ENCODE measurements around the gene SPATS1.

SPATS1 gene

DNA sequence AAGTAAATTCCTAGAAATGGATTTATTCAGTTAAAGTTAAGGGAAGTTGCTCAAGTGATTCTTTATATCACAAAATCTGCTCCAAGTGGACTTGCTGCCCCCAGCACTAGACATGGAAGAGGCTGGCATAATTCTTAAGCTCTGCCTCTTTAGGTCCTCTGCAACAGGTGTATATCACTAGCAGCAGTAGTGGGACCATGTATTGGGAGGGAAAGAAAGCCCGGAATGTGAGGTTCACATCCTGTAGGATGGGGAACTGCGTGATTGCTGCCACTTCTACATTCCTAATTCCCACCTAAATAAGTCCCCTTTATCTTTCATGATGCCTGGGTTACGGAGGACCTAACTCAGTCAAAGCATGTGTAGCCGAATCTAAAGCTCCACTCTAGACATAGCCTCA is 13.2 kb downstream of the SPATS1 start:
- DNase-seq (ENCODE audit: low read depth in 2 of 2): no peak
- H3K4me3 ChIP-seq (replicated peaks in 1 of 2; ENCODE audit: low read depth in 2 of 2, low read length in 2 of 2): no peak overlapping the region
- TF ChIP-seq, protein P1, sequence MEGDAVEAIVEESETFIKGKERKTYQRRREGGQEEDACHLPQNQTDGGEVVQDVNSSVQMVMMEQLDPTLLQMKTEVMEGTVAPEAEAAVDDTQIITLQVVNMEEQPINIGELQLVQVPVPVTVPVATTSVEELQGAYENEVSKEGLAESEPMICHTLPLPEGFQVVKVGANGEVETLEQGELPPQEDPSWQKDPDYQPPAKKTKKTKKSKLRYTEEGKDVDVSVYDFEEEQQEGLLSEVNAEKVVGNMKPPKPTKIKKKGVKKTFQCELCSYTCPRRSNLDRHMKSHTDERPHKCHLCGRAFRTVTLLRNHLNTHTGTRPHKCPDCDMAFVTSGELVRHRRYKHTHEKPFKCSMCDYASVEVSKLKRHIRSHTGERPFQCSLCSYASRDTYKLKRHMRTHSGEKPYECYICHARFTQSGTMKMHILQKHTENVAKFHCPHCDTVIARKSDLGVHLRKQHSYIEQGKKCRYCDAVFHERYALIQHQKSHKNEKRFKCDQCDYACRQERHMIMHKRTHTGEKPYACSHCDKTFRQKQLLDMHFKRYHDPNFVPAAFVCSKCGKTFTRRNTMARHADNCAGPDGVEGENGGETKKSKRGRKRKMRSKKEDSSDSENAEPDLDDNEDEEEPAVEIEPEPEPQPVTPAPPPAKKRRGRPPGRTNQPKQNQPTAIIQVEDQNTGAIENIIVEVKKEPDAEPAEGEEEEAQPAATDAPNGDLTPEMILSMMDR (IDR thresholded peaks at IDR 0.05; ENCODE audit: low read depth, low read length): no peak

DNA sequence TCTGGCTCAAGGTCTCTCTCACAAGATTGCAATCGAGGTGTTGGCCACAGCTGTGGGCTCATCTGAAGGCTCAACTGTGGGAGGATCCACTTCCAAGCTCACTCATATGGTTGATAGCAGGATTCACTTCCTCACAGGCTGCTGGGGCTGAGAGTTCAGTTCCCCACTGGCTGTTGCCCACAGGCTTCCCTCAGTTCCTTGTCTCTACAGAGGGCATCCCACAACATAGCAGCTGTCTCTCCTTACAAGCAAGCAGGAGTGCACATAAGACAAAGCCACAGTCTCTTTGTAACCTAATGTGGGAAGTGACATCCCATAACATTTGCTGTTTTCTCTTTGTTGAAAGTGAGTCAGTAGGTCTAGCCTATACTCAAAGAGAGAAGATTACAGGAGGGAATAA is 14.0 kb downstream of the SPATS1 start:
- no peak for DNase-seq (ENCODE audit: low read depth in 2 of 2)
- TF ChIP-seq, protein P1 (IDR thresholded peaks at IDR 0.05; ENCODE audit: low read depth, low read length): no peak
- no peak overlapping the region for H3K4me3 ChIP-seq (replicated peaks in 1 of 2; ENCODE audit: low read depth in 2 of 2, low read length in 2 of 2)

- no peak for DNase-seq (ENCODE audit: low read depth in 2 of 2)
- TF ChIP-seq, protein P1 (IDR thresholded peaks at IDR 0.05; ENCODE audit: low read depth, low read length): no peak
- H3K4me3 ChIP-seq (replicated peaks in 1 of 2; ENCODE audit: low read depth in 2 of 2, low read length in 2 of 2): no peak overlapping the region
These were observed 17.5 kb downstream of the SPATS1 start for GRCh38 chr6:44359973-44360372.

DNA sequence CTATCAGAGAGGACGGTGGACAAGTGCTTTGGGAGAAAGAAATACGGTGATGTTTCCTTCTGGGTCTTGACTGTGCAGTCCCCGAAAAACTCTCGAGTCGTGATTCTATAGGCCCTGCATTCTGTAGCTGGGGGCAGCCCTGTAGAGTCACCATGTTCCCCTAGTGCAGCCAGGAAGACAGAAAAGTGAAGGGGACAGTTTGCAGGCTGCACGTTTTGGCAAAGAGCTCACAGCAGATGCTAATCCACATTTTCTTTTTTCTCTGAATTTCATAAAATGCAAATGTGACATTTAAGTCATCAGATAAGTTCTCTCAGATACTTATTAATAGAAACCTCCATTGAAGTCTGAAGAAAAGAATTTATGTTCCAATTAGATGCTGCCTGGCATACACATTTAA is 19.5 kb downstream of the SPATS1 start:
- TF ChIP-seq, protein P1 (IDR thresholded peaks at IDR 0.05; ENCODE audit: low read depth, low read length): no peak
- no peak for DNase-seq (ENCODE audit: low read depth in 2 of 2)
- no peak overlapping the region for H3K4me3 ChIP-seq (replicated peaks in 1 of 2; ENCODE audit: low read depth in 2 of 2, low read length in 2 of 2)

GRCh38 chr6:44363377-44363926 is 21.0 kb downstream of the SPATS1 start:
- TF ChIP-seq, protein P1 (IDR thresholded peaks at IDR 0.05; ENCODE audit: low read depth, low read length): no peak
- DNase-seq (ENCODE audit: low read depth in 2 of 2): no peak
- no peak overlapping the region for H3K4me3 ChIP-seq (replicated peaks in 1 of 2; ENCODE audit: low read depth in 2 of 2, low read length in 2 of 2)

- H3K4me3 ChIP-seq (replicated peaks in 1 of 2; ENCODE audit: low read depth in 2 of 2, low read length in 2 of 2): no peak overlapping the region
- TF ChIP-seq, protein P1 (IDR thresholded peaks at IDR 0.05; ENCODE audit: low read depth, low read length): no peak
- DNase-seq (ENCODE audit: low read depth in 2 of 2): no peak
These were observed 24.3 kb downstream of the SPATS1 start for GRCh38 chr6:44366781-44367180.

DNA sequence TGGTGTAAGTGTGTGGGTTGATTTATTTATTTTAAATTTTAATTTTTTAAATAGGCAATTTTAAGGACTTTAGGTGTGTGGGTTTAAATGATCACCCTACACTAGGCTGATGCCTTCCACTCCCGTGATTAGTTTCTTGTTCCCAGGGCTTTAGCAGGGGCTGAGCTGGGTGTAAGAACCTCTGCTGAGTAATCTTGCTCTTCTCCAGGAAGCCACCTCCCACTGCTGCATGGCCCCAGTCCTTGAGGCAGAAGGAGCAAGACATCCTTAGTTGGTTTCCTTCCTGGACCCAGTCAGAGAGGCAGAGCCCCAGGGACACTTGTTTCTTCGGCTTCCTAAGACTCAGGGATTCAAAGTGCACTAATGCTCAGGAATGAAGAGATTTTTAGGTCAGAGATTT is 25.2 kb downstream of the SPATS1 start:
- no peak overlapping the region for H3K4me3 ChIP-seq (replicated peaks in 1 of 2; ENCODE audit: low read depth in 2 of 2, low read length in 2 of 2)
- TF ChIP-seq, protein P1 (IDR thresholded peaks at IDR 0.05; ENCODE audit: low read depth, low read length): no peak
- DNase-seq (ENCODE audit: low read depth in 2 of 2): peak in 1 of 2 donors; percentile 25

All from cardiac fibroblast (primary cell).